HEK293T (cell line): Measurements from ENCODE around the gene PROSER2.

Experiments used
- ARNT ChIP-seq: fragments of 450-650 bp; IDR thresholded peaks from 2 replicates; pipeline ENCODE4 v1.6.1; 2017; ENCODE audit warnings: mild to moderate bottlenecking
- BHLHE40 ChIP-seq: fragments of 450-650 bp; IDR thresholded peaks from 2 replicates; pipeline ENCODE4 v1.6.1; 2016; ENCODE audit warnings: mild to moderate bottlenecking, moderate library complexity, borderline replicate concordance
- FOXA1 ChIP-seq: fragments of 450-650 bp; IDR thresholded peaks from 2 replicates; pipeline ENCODE4 v1.6.1; 2016; ENCODE audit warnings: mild to moderate bottlenecking
- FOXM1 ChIP-seq: fragments of 450-650 bp; IDR thresholded peaks from 2 replicates; pipeline ENCODE4 v1.6.1; 2017; ENCODE audit warnings: mild to moderate bottlenecking, borderline replicate concordance
- SUZ12 ChIP-seq: fragments of 450-650 bp; IDR thresholded peaks from 2 replicates; pipeline ENCODE4 v1.6.1; 2016; ENCODE audit warnings: mild to moderate bottlenecking
- TF ChIP-seq, protein P1 (sequence below): fragments of 450-650 bp; IDR thresholded peaks from 2 replicates; pipeline ENCODE4 v1.6.1; 2016

DNA sequence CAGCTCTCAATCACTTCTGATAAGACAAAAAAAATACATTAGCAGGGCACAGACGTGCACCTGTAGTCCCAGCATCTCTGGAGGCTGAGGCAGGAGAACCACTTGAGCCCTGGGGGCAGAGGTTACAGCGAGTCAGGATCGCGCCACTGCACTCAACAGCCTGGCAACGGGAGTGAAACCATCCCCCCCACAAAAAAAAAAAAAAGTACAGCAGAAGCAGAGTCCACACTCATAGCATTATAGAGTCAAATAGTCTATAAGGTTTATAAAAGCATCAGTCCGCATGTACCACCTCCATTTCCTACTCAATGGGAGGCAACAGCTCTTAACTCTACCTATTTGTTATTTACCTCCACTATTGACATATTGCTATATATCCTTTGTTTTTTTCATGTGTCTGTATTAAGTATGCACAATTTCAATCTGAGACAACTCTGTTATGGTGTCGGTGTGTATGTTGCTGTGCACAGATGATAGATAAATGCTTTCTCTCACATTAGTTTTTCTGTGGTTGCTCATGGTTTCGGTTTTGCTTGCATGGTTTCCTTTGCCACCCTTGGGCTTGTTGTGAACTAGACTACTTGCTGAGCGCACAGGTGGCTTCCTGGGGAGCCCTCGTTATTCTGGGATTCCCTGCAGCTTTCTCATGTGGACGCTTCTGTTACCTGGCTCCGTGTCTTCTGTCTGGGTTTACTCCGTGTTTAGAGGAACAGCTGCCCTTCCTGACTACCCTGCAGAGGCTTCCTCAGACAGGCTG, 40.4 kb downstream of the PROSER2 start:
- TF ChIP-seq, protein P1, sequence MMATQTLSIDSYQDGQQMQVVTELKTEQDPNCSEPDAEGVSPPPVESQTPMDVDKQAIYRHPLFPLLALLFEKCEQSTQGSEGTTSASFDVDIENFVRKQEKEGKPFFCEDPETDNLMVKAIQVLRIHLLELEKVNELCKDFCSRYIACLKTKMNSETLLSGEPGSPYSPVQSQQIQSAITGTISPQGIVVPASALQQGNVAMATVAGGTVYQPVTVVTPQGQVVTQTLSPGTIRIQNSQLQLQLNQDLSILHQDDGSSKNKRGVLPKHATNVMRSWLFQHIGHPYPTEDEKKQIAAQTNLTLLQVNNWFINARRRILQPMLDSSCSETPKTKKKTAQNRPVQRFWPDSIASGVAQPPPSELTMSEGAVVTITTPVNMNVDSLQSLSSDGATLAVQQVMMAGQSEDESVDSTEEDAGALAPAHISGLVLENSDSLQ = no peak
- no peak for TF ChIP-seq FOXA1
- TF ChIP-seq SUZ12 = no peak
- TF ChIP-seq FOXM1 = no peak
- TF ChIP-seq ARNT = no peak
- no peak for TF ChIP-seq BHLHE40
